GM12865 (cell line): ENCODE measurements around the gene PYM1.
"Not testable (repeated sequence)": the region's sequence is repeated elsewhere in the genome, so short reads cannot be mapped to it uniquely, and the experiment has no call there.

Source experiments
- DNase-seq: peaks from one replicate; pipeline ENCODE4 v3.0.0; 2010; ENCODE audit warnings: low read depth
- H3K4me3 ChIP-seq: 2 replicates; pipeline ENCODE4 v1.5.1; 2011; ENCODE audit warnings: mild to moderate bottlenecking, low read depth, low read length, control low read depth
- CTCF ChIP-seq: IDR thresholded peaks from 2 replicates; pipeline ENCODE4 v1.5.1; 2011; ENCODE audit warnings: low read length, control low read depth, low read depth, inconsistent platforms; ENCODE audit not compliant: insufficient read depth; ENCODE audit errors: missing control alignments

Gene PYM1

GRCh38 chr12:55926738-55927587, 731 bp downstream of the PYM1 start:
- peak overlapping the region; percentile 79 for H3K4me3 ChIP-seq
- peak; percentile 97 for DNase-seq
- TF ChIP-seq CTCF, result peak; percentile 78

DNA sequence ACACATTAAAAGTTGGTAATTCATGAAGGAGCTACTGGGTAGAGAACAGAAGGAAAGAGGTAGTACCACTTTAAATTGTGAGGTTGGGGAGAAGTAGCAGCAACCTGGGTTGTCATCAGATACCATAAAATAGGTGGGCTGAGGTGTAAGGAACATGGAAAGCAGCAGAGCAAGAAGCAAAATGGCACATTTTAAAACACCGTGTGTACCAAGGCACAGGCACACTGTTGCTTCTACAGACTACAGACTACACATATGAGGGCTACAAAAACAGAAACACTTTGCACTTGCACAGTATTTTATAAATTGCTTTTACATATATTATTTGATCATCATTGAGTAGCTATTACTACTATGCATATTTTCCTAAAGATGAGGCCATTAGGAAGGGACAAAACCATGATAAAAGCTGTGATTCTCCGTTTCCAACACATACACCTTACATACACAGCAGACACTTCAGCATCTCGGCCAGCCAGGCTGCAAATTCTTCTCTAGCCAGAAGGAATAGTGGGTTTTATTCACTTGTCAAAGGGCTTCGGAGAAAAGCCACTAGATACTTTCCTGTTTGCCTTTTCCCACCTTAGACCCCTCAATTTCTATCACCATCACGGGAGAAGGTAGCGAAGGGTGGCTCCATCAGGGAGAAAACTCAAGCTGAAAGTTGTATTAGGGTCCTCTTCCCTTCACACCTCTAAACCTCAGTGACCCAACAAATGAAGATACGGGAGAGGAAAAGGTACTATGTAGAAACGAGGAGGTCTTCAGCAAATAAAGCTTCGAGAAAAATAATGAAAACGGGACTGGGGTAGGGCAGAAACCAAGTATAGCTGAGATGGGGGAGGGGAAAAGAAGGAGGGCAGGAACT, 1.6 kb downstream of the PYM1 start:
- no peak for DNase-seq
- H3K4me3 ChIP-seq, result peak overlapping the region; percentile 79
- TF ChIP-seq CTCF, result no peak

- no peak for TF ChIP-seq CTCF
- peak overlapping the region; percentile 79 for H3K4me3 ChIP-seq
- no peak for DNase-seq
Observed at GRCh38 chr12:55925371-55925770, 2.3 kb downstream of the PYM1 start.

GRCh38 chr12:55923648-55924047, 4.0 kb downstream of the PYM1 start:
- not testable (repeated sequence) for H3K4me3 ChIP-seq, DNase-seq

- no peak for TF ChIP-seq CTCF
- no peak for DNase-seq
Observed at GRCh38 chr12:55922126-55922525, 5.6 kb downstream of the PYM1 start.

DNA sequence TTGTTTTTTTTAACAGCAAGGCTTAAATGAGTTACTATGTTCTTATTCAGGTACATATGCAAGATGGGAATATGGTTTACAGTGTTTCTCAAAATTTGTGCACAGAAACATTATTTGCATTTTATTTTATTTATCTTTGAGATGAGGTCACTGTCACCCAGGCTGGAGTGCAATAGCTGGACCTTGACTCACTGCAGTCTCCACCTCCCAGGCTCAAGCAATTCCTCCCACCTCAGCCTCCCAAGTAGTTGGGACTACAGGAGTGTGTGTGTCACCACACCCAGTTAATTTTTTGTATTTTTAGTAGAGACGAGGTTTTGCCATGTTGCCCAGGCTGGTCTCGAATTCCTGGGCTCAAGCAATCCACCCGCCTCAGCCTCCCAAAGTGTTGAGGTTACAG, 8.7 kb downstream of the PYM1 start:
- not testable (repeated sequence) for H3K4me3 ChIP-seq, DNase-seq

More at GRCh38 chr12:55922126-55922525, 5.6 kb downstream of the PYM1 start:
- no peak overlapping the region for H3K4me3 ChIP-seq

DNA sequence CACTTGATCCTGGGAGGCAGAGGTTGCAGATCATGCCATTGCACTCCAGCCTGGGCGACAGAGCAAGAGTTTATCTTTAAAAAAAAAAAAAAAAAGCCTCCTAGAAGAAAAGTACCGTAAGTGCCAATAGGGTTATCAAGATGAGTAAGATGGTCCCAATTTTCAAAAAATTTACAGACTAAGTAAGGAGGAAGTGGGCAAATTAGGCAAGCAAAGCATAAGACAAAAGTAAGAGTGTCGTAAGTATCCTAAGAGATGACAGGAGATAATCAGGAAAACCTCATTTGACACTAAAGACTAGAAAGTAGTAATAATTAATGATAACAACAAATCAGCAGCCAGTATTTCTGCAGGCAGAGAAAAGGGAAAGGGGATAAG, 12.2 kb downstream of the PYM1 start:
- TF ChIP-seq CTCF, result no peak
- DNase-seq, result no peak
- H3K4me3 ChIP-seq, result no peak overlapping the region
